Measurements from ENCODE around the gene TENM4. TPM values are rescaled to one million over a fixed set of nuclear protein-coding genes. Genes with fewer than 3 reads are reported as not detected.

TENM4 gene
- polyA plus RNA-seq, 2 of the 4 experiments (the other 2 are of a cell fraction): 0.06 to 0.31 TPM

GRCh38 chr11:79487412-79487811 lies 46.6 kb upstream of the TENM4 start:
- no peak for ATAC-seq

GRCh38 chr11:79486242-79486984 lies 45.6 kb upstream of the TENM4 start:
- H3K27ac ChIP-seq: no peak overlapping the region
- H3K4me3 ChIP-seq: no peak overlapping the region
- DNase-seq (ENCODE audit: low read depth in 1 of 2, low spot score in 1 of 2) (no peak), FAIRE-seq (no peak), ATAC-seq (no peak)
- H3K4me1 ChIP-seq: no peaks in the 10 kb centered on the region
- no peaks in the 10 kb centered on the region for H3K9me3 ChIP-seq
- 33% methylated on average over 6 of the region's 6 CpGs for WGBS (ENCODE audit: missing lambda C conversion rate)
- POLR2A ChIA-PET: no interaction called here
- no peak overlapping the region for H3K4me2 ChIP-seq
- CTCF ChIA-PET: interaction anchor here (1.3 kb wide), 1 partner anchor 1750 kb away, joined by 3 read pairs; no protein-coding TSS in a partner anchor
- TF ChIP-seq ESRRA (IDR thresholded peaks at IDR 0.05; ENCODE audit: borderline replicate concordance, low read length) (no peak), HDAC2 (IDR thresholded peaks at IDR 0.05) (no peak), MAZ (IDR thresholded peaks at IDR 0.05; ENCODE audit: borderline replicate concordance, low read depth, low read length) (no peak), HEYL (CRISPR knock-in tag; IDR thresholded peaks at IDR 0.05) (no peak), SREBF2 (IDR thresholded peaks at IDR 0.05) (no peak), KDM1A (IDR thresholded peaks at IDR 0.05; ENCODE audit: low read depth) (no peak), NFE2L2 (conservative IDR thresholded peaks at IDR 0.05; ENCODE audit: low read length) (no peak), GATA3 (IDR thresholded peaks at IDR 0.05; ENCODE audit: borderline replicate concordance) (no peak), JUN (IDR thresholded peaks at IDR 0.05) (no peak), RFX5 (IDR thresholded peaks at IDR 0.05) (no peak), ZC3H11A (IDR thresholded peaks at IDR 0.05) (no peak), CBX8 (IDR thresholded peaks at IDR 0.05) (no peak), ATOH8 (CRISPR knock-in tag; IDR thresholded peaks at IDR 0.05; ENCODE audit: low read depth) (no peak), EHF (CRISPR knock-in tag; IDR thresholded peaks at IDR 0.05) (no peak)

More at GRCh38 chr11:79487412-79487811, 46.6 kb upstream of the TENM4 start:
- WGBS (ENCODE audit: missing lambda C conversion rate): 44% methylated on average over 2 of the region's 2 CpGs
- H3K4me2 ChIP-seq: no peak overlapping the region
- DNase-seq (ENCODE audit: low read depth in 1 of 2, low spot score in 1 of 2) (no peak), FAIRE-seq (no peak)
- no peak overlapping the region for H3K4me3 ChIP-seq
- no peaks in the 10 kb centered on the region for H3K9me3 ChIP-seq
- TF ChIP-seq HOXA7 (CRISPR knock-in tag; IDR thresholded peaks at IDR 0.05): no peak
- no peak for TF ChIP-seq MAZ (IDR thresholded peaks at IDR 0.05; ENCODE audit: borderline replicate concordance, low read depth, low read length)
- TF ChIP-seq HEYL (CRISPR knock-in tag; IDR thresholded peaks at IDR 0.05): no peak
- no peak for TF ChIP-seq FOXS1 (CRISPR knock-in tag; IDR thresholded peaks at IDR 0.05)
- no peak for TF ChIP-seq ATOH8 (CRISPR knock-in tag; IDR thresholded peaks at IDR 0.05; ENCODE audit: low read depth)
- no peak for TF ChIP-seq MAX (IDR thresholded peaks at IDR 0.05)
- no peak for TF ChIP-seq HOXB5 (CRISPR knock-in tag; IDR thresholded peaks at IDR 0.05)
- no peak for TF ChIP-seq CBX2 (IDR thresholded peaks at IDR 0.05; ENCODE audit: borderline replicate concordance, low read depth)
- no peak for TF ChIP-seq E2F6 (IDR thresholded peaks at IDR 0.05; ENCODE audit: borderline replicate concordance, low read depth)
- TF ChIP-seq KDM5A (IDR thresholded peaks at IDR 0.05): no peak
- no peak for TF ChIP-seq NPAS2 (CRISPR knock-in tag; IDR thresholded peaks at IDR 0.05; ENCODE audit: borderline replicate concordance)
- TF ChIP-seq TFCP2L1 (CRISPR knock-in tag; IDR thresholded peaks at IDR 0.05): no peak
- TF ChIP-seq POLR2AphosphoS2 (conservative IDR thresholded peaks at IDR 0.05; ENCODE audit: low read length): no peak
- TF ChIP-seq CHD4 (IDR thresholded peaks at IDR 0.05; ENCODE audit: borderline replicate concordance): no peak
- no peak for TF ChIP-seq MYC (IDR thresholded peaks at IDR 0.05; ENCODE audit: borderline replicate concordance, low read length)
- ChIA-PET POLR2A (no interaction called here), CTCF (interaction anchor here (1.3 to 1.4 kb wide), 2 partner anchors 87 to 1749 kb away, joined by 3 to 4 read pairs; no protein-coding TSS in a partner anchor)
- no peak overlapping the region for H3K27ac ChIP-seq
- no peaks in the 10 kb centered on the region for H3K4me1 ChIP-seq
